Coronary artery (tissue), 2 donors: ENCODE data around the gene SPATS2L.

Experiments
- DNase-seq: peaks from one replicate; pipeline ENCODE4 v3.0.0-alpha.2; 2017; ENCODE audit warnings: low spot score
- H3K27ac ChIP-seq, 2 donors: fragments of 200-600 bp; sonication (generic); one replicate each; pipeline ENCODE4 v1.5.1; 2016 to 2019
- H3K4me3 ChIP-seq: fragments of 200-600 bp; sonication (generic); 2 replicates; pipeline ENCODE4 v1.5.1; 2016; ENCODE audit warnings: mild to moderate bottlenecking, moderate library complexity
- TF ChIP-seq, protein P1 (sequence below): fragments of 200-600 bp; sonication (generic); IDR thresholded peaks from one replicate; pipeline ENCODE4 v1.5.1; 2019; ENCODE audit warnings: antibody characterized with exemption

SPATS2L gene

DNA sequence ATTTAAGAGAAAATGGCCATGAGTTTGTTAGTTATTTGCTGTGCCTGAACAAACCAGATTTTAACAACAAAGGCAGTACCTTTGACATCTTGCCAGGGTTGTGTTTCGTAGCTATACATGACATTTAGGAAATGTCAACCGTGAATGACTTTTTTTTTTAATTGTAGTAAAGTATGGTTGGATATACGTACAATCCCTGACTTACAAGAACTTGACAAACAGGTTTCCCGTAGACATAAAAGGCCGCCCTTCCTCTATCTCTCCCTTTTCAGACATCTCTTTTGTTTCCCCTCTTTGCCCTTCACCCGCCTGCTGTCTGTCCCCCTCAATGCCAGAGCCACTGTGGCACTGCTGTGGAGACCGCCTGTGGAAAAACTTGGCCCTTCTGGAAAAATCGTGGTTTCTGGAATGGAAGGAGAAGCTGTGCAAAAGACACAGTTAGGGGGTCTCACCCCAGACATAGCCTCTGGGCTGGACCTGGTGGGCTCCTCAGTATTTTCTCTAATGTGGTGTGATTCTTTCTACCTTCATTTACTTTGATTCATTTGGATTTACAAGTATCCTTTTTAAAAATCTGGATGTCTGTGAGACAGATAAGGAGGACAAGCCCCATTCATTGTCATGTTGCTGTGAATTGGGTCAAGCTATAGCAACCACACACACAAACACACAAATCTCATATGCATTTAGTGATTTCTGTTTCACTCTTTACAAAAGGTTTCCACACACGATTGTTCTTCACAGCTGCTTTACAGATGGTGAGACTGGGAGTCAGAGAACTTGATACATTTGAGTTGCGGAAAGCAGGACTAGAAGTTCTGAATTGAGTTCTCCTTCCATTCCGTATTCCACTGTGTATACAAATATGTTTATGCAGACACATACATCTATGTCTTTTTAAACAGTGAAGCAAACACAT lies 48.6 kb downstream of the SPATS2L start:
- TF ChIP-seq, protein P1, sequence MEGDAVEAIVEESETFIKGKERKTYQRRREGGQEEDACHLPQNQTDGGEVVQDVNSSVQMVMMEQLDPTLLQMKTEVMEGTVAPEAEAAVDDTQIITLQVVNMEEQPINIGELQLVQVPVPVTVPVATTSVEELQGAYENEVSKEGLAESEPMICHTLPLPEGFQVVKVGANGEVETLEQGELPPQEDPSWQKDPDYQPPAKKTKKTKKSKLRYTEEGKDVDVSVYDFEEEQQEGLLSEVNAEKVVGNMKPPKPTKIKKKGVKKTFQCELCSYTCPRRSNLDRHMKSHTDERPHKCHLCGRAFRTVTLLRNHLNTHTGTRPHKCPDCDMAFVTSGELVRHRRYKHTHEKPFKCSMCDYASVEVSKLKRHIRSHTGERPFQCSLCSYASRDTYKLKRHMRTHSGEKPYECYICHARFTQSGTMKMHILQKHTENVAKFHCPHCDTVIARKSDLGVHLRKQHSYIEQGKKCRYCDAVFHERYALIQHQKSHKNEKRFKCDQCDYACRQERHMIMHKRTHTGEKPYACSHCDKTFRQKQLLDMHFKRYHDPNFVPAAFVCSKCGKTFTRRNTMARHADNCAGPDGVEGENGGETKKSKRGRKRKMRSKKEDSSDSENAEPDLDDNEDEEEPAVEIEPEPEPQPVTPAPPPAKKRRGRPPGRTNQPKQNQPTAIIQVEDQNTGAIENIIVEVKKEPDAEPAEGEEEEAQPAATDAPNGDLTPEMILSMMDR = no peak
- DNase-seq = no peak
- Histone ChIP-seq H3K4me3 (no peak overlapping the region), H3K27ac (no peak overlapping the region)

DNA sequence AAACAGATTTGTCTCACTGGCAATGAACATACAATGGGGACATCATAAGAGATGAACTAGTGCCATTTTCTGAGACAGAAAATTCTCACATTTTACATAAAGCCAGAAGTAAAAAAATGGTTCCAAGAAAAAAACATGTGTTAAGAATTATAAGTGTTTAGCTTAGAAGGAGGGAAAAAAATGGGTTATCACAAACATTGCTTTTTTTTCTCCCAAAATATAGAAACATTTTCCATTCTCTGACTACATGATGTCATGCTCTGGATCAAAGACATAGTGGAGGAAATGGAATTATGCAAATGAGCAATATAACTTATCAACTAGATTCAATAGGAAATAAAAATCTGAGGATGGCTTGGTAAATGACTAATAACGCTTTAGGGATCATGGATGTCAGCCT lies 49.8 kb downstream of the SPATS2L start:
- Histone ChIP-seq H3K4me3 (no peak overlapping the region), H3K27ac (peak overlapping the region in 1 of 2 donors; percentile 67)
- TF ChIP-seq, protein P1 = no peak
- no peak for DNase-seq

DNA sequence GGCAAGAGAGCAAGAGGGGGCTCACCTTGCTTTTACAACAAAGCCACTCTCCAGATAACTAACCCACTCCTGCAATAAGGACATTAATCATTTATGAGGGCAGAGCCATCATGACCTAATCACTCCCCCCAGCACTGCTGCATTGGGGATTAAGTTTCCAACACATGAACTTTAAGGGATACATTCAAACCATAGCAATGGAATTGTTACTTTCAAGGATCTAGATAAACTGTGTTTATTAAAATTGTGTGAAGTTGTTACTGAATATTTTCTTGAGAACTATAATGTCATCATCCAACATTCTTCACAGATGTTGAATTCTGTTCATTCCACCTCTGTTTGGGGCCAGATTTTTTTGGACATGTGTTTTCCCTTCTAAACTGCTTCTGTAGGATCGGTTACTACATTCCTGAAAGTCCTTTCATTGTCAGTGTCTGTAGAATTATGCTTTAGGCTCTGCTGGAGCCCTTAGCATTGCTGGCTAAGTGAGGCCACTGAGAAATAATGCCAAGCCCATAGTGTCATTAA lies 50.4 kb downstream of the SPATS2L start:
- Histone ChIP-seq H3K4me3 (no peak overlapping the region), H3K27ac (peak overlapping the region in 1 of 2 donors; percentile 67)
- no peak for DNase-seq
- TF ChIP-seq, protein P1 = no peak

DNA sequence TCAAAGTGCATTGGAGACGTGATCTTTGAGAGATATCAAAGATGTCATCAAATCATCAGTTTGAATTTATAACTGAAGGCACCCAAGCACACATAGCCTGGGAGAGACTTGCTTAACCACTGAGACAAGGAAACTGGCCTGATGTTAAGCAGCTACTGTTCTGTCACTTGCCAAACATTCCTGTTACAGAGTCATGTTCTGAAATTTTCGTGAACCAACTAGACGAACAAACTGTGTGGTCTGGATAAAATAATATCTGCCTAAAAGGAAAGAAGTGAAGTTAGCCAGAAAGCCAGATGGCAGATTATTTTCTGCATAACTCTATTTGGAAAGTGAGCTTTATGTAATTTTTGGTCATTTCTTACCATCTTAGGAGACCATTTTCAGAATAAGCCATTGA lies 51.4 kb downstream of the SPATS2L start:
- TF ChIP-seq, protein P1 = no peak
- peak overlapping the region in 1 of 2 donors; percentile 67 for H3K27ac ChIP-seq
- H3K4me3 ChIP-seq = no peak overlapping the region
- no peak for DNase-seq

DNA sequence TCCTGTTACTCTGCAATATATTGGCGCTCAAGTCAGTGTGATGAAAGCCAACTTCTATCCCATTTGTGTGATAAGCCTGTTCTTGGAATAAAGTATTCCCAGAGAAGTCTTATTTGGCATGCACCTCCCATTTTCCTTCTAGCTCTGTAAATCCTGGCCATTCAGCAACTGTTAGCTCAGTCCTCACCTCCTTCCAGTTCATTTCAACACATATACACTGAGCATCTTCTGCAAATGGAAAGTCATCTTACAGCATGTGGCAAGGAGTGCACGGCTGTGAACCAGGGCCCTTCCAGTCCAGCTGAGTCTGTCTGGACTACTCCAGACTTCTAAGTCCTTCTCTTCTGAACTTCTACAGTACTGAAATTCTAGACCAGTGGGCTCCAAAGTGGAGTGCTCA lies 53.1 kb downstream of the SPATS2L start:
- TF ChIP-seq, protein P1 = no peak
- DNase-seq = no peak
- H3K27ac ChIP-seq = no peak overlapping the region

GRCh38 chr2:200360364-200360763 lies 53.9 kb downstream of the SPATS2L start:
- no peak for DNase-seq
- H3K4me3 ChIP-seq = no peak overlapping the region
- TF ChIP-seq, protein P1 = no peak
- H3K27ac ChIP-seq = no peak overlapping the region

More for the DNA sequence above, 53.1 kb downstream of the SPATS2L start:
- no peak overlapping the region for H3K4me3 ChIP-seq
